H9 (cell line): ENCODE results near the gene ZNF775. TPM values are rescaled to one million over a fixed set of nuclear protein-coding genes. Genes with fewer than 3 reads are reported as not detected.

Experiments used
- DNase-seq: peaks from one replicate; pipeline ENCODE4 v3.0.0-alpha.2; 2017
- H2AFZ ChIP-seq: one replicate; pipeline ENCODE4 v1.6.1; 2013; ENCODE audit warnings: mild to moderate bottlenecking, low read length, control low read depth, moderate library complexity
- H2AK5ac ChIP-seq: 2 replicates; pipeline ENCODE4 v1.6.1; 2013; ENCODE audit warnings: low read length, control low read depth, mixed read lengths; ENCODE audit not compliant: insufficient read length
- H2BK120ac ChIP-seq: one replicate; pipeline ENCODE4 v1.6.1; 2013; ENCODE audit warnings: low read depth, mild to moderate bottlenecking, low read length, control low read depth, inconsistent platforms; ENCODE audit not compliant: poor library complexity, severe bottlenecking
- H2BK12ac ChIP-seq: 2 replicates; pipeline ENCODE4 v1.6.1; 2013; ENCODE audit warnings: low read length, control low read depth, mixed read lengths, low read depth; ENCODE audit not compliant: insufficient read length
- H2BK15ac ChIP-seq: 2 replicates; pipeline ENCODE4 v1.6.1; 2013; ENCODE audit warnings: low read depth, low read length, control low read depth
- H2BK20ac ChIP-seq: one replicate; pipeline ENCODE4 v1.6.1; 2013; ENCODE audit warnings: low read depth, mild to moderate bottlenecking, low read length, control low read depth, inconsistent platforms; ENCODE audit not compliant: poor library complexity, severe bottlenecking
- H2BK5ac ChIP-seq: 2 replicates; pipeline ENCODE4 v1.6.1; 2013; ENCODE audit warnings: low read length, control low read depth, mixed read lengths; ENCODE audit not compliant: insufficient read length
- H3K14ac ChIP-seq: 2 replicates; pipeline ENCODE4 v1.6.1; 2013; ENCODE audit warnings: low read length, control low read depth; ENCODE audit not compliant: insufficient read depth
- H3K18ac ChIP-seq: 2 replicates; pipeline ENCODE4 v1.6.1; 2013; ENCODE audit warnings: low read depth, mild to moderate bottlenecking, mixed read lengths, low read length, control low read depth; ENCODE audit not compliant: insufficient read length
- H3K23ac ChIP-seq: 2 replicates; pipeline ENCODE4 v1.6.1; 2013; ENCODE audit warnings: low read length, control low read depth, mixed read lengths, low read depth; ENCODE audit not compliant: insufficient read length
- H3K23me2 ChIP-seq: 2 replicates; pipeline ENCODE4 v1.6.1; 2013; ENCODE audit warnings: low read depth, mild to moderate bottlenecking, mixed read lengths, low read length, control low read depth; ENCODE audit not compliant: insufficient read length, poor library complexity, severe bottlenecking
- H3K27ac ChIP-seq: 2 replicates; pipeline ENCODE4 v1.5.1; 2013; ENCODE audit warnings: low read length, control low read depth, mixed read lengths, low read depth; ENCODE audit not compliant: insufficient read length
- H3K27me3 ChIP-seq: 2 replicates; pipeline ENCODE4 v1.6.1; 2013; ENCODE audit warnings: low read length, control low read depth, inconsistent platforms; ENCODE audit not compliant: insufficient read depth
- H3K4ac ChIP-seq: 2 replicates; pipeline ENCODE4 v1.6.1; 2013; ENCODE audit warnings: low read depth, mild to moderate bottlenecking, control low read depth, inconsistent platforms, low read length, moderate library complexity
- H3K4me1 ChIP-seq: 2 replicates; pipeline ENCODE4 v1.6.1; 2013; ENCODE audit warnings: low read length, control low read depth, inconsistent platforms; ENCODE audit not compliant: insufficient read depth
- H3K4me2 ChIP-seq: 2 replicates; pipeline ENCODE4 v1.6.1; 2013; ENCODE audit warnings: low read length, control low read depth, mixed read lengths; ENCODE audit not compliant: insufficient read length, insufficient read depth
- H3K56ac ChIP-seq: 2 replicates; pipeline ENCODE4 v1.6.1; 2013; ENCODE audit warnings: low read depth, mild to moderate bottlenecking, mixed read lengths, low read length, control low read depth; ENCODE audit not compliant: insufficient read length
- H3K79me1 ChIP-seq: 2 replicates; pipeline ENCODE4 v1.6.1; 2013; ENCODE audit warnings: low read depth, mild to moderate bottlenecking, moderate library complexity, low read length, control low read depth, inconsistent platforms; ENCODE audit not compliant: insufficient read depth, poor library complexity, severe bottlenecking
- H3K79me2 ChIP-seq: 2 replicates; pipeline ENCODE4 v1.6.1; 2013; ENCODE audit warnings: low read length, control low read depth, inconsistent platforms; ENCODE audit not compliant: insufficient read depth
- H3K9ac ChIP-seq: 2 replicates; pipeline ENCODE4 v1.6.1; 2013; ENCODE audit warnings: low read length, control low read depth, mixed read lengths; ENCODE audit not compliant: insufficient read length; ENCODE audit errors: extremely low read depth
- H3K9me3 ChIP-seq: one replicate; pipeline ENCODE4 v1.6.1; 2013; ENCODE audit warnings: low read depth, low read length, inconsistent platforms; ENCODE audit not compliant: control insufficient read depth
- H3T11ph ChIP-seq: one replicate; pipeline ENCODE4 v1.6.1; 2013; ENCODE audit warnings: mild to moderate bottlenecking, low read length, control low read depth, inconsistent platforms
- H4K20me1 ChIP-seq: one replicate; pipeline ENCODE4 v1.6.1; 2013; ENCODE audit not compliant: control insufficient read depth, insufficient read length, insufficient read depth
- H4K5ac ChIP-seq: 2 replicates; pipeline ENCODE4 v1.6.1; 2013; ENCODE audit warnings: low read depth, mild to moderate bottlenecking, mixed read lengths, low read length, control low read depth; ENCODE audit not compliant: insufficient read length
- H4K8ac ChIP-seq: replicated peaks from 2 replicates; pipeline ENCODE4 v1.6.1; 2013; ENCODE audit warnings: low read length, control low read depth, mixed read lengths, low read depth; ENCODE audit not compliant: insufficient read length
- H4K91ac ChIP-seq: 2 replicates; pipeline ENCODE4 v1.6.1; 2013; ENCODE audit warnings: low read depth, mild to moderate bottlenecking, moderate library complexity, mixed read lengths, low read length, control low read depth; ENCODE audit not compliant: insufficient read length
- H3K27ac Mint-ChIP-seq, 3 experiments: 2 replicates in 2 of 3; 3 replicates in 1 of 3; pipeline ENCODE4 v1.8.0; 2020 to 2021; ENCODE audit warnings: mixed read lengths in 3 of 3, mild to moderate bottlenecking in 1 of 3, moderate library complexity in 1 of 3
- H3K27me3 Mint-ChIP-seq: 2 replicates; pipeline ENCODE4 v1.8.0; 2021; ENCODE audit warnings: low read depth, mild to moderate bottlenecking, moderate library complexity, mixed read lengths
- H3K36me3 Mint-ChIP-seq, 3 experiments: 2 replicates in 2 of 3; 3 replicates in 1 of 3; pipeline ENCODE4 v1.8.0; 2020 to 2021; ENCODE audit warnings: low read depth in 3 of 3, mixed read lengths in 3 of 3; ENCODE audit not compliant: insufficient read depth in 1 of 3
- H3K4me1 Mint-ChIP-seq, 2 experiments: 2 replicates each; pipeline ENCODE4 v1.8.0; 2020; ENCODE audit warnings: mixed read lengths in 2 of 2
- H3K4me3 Mint-ChIP-seq, 2 experiments: 2 replicates in 1 of 2; 3 replicates in 1 of 2; pipeline ENCODE4 v1.8.0; 2020 to 2021; ENCODE audit warnings: mild to moderate bottlenecking in 2 of 2, mixed read lengths in 2 of 2, moderate library complexity in 1 of 2
- H3K9me3 Mint-ChIP-seq, 2 experiments: 2 replicates in 1 of 2; 3 replicates in 1 of 2; pipeline ENCODE4 v1.8.0; 2020; ENCODE audit warnings: mild to moderate bottlenecking in 2 of 2, mixed read lengths in 2 of 2, moderate library complexity in 1 of 2
- WGBS: extraction: QIAGEN DNeasy Blood & Tissue Kit; methylation state at CpG from one replicate; pipeline ENCODE4 v1.1.7; 2013; ENCODE audit warnings: missing lambda C conversion rate, low lambda C conversion rate, mixed read lengths; ENCODE audit not compliant: insufficient read length; ENCODE audit errors: extremely low coverage; 5-methylcytosine and 5-hydroxymethylcytosine counted together
- total RNA-seq: library from RNA; stranded (reverse); gene quantifications from 2 replicates; pipeline ENCODE4 v1.2.1, GENCODE V29; 2021
- TF ChIP-seq, protein P1 (sequence below): fragments of 200-600 bp; sonication (generic); conservative IDR thresholded peaks from 3 replicates; pipeline ENCODE4 v1.8.0; 2021; ENCODE audit warnings: antibody characterized with exemption, mild to moderate bottlenecking

The ZNF775 gene
- total RNA-seq, 1 experiment from 2014 or later, result 10.5 TPM

- no CpG with 5 or more reads among the region's 10 CpGs for WGBS
- H3K27me3 Mint-ChIP-seq, result no peaks in the 10 kb centered on the region; the same call in 1 of the 2 replicates
- TF ChIP-seq, protein P1, sequence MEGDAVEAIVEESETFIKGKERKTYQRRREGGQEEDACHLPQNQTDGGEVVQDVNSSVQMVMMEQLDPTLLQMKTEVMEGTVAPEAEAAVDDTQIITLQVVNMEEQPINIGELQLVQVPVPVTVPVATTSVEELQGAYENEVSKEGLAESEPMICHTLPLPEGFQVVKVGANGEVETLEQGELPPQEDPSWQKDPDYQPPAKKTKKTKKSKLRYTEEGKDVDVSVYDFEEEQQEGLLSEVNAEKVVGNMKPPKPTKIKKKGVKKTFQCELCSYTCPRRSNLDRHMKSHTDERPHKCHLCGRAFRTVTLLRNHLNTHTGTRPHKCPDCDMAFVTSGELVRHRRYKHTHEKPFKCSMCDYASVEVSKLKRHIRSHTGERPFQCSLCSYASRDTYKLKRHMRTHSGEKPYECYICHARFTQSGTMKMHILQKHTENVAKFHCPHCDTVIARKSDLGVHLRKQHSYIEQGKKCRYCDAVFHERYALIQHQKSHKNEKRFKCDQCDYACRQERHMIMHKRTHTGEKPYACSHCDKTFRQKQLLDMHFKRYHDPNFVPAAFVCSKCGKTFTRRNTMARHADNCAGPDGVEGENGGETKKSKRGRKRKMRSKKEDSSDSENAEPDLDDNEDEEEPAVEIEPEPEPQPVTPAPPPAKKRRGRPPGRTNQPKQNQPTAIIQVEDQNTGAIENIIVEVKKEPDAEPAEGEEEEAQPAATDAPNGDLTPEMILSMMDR, result no peak
- no peak overlapping the region for H2AK5ac ChIP-seq
- H3K79me2 ChIP-seq, result no peaks in the 10 kb centered on the region
- no peak overlapping the region for H2BK120ac ChIP-seq
- H3K27me3 ChIP-seq, result no peaks in the 10 kb centered on the region
- no peak overlapping the region for H2BK15ac ChIP-seq
- H3K14ac ChIP-seq, result no peak overlapping the region
- no peak overlapping the region for H3K4ac ChIP-seq
- peaks cover 26 to 32% of the 10 kb centered on the region in 2 experiments for H3K4me1 Mint-ChIP-seq
- H3K18ac ChIP-seq, result no peak overlapping the region
- no peak overlapping the region for H3K9ac ChIP-seq
- H3K36me3 Mint-ChIP-seq, result peaks cover 14 to 46% (median 44%) of the 10 kb centered on the region in 3 experiments
- H2AFZ ChIP-seq, result no peak overlapping the region
- no peak overlapping the region for H3K23ac ChIP-seq
- no peak overlapping the region; a peak in 1 of 7 replicates for H3K27ac Mint-ChIP-seq
- no peak overlapping the region for H2BK20ac ChIP-seq
- no peaks in the 10 kb centered on the region for H3K9me3 ChIP-seq
- no peak overlapping the region for H3K56ac ChIP-seq
- no peak overlapping the region for H3K4me3 Mint-ChIP-seq
- H4K5ac ChIP-seq, result no peak overlapping the region
- no peaks in the 10 kb centered on the region for H4K20me1 ChIP-seq
- H3K79me1 ChIP-seq, result no peaks in the 10 kb centered on the region
- peaks cover 6% of the 10 kb centered on the region; the same call in 1 of the 2 replicates for H3K4me1 ChIP-seq
- H4K8ac ChIP-seq, result no peak overlapping the region
- no peak overlapping the region for H3T11ph ChIP-seq
- no peak for DNase-seq
- no peak overlapping the region for H3K4me2 ChIP-seq
- no peak overlapping the region for H4K91ac ChIP-seq
- H2BK12ac ChIP-seq, result no peak overlapping the region
- peaks cover 8% of the 10 kb centered on the region for H3K23me2 ChIP-seq
- H2BK5ac ChIP-seq, result no peak overlapping the region
- H3K9me3 Mint-ChIP-seq, result no peaks in the 10 kb centered on the region; a peak in 1 of 5 replicates
- no peak overlapping the region for H3K27ac ChIP-seq
Measured at GRCh38 chr7:150409300-150410030, 30.3 kb downstream of the ZNF775 start.
